Activated B cell treated with CpG ODN at 0.5 μM for 24 hours (primary cell): ENCODE measurements around the gene APOBEC3C. TPM values are rescaled to one million over a fixed set of nuclear protein-coding genes. Genes with fewer than 3 reads are reported as not detected.
A peak's percentile ranks its signal among the peaks of the same experiment; 100 is the strongest.

Experiments
- ATAC-seq: fragments of 200-7000 bp; cut with Tn5 transposase; one replicate; pipeline ENCODE4 v1.10.0; 2021; ENCODE audit warnings: low read depth, mild to moderate bottlenecking, moderate library complexity
- CTCF ChIA-PET: fragments of 350-600 bp; sonication (Branson Sonifier 250); formaldehyde crosslinking; loops from one replicate; lab custom pipeline; 2021; ENCODE audit warnings: antibody characterized with exemption; lab: Charles Lee
- POLR2A ChIA-PET: fragments of 350-600 bp; sonication (Branson Sonifier 250); formaldehyde crosslinking; loops from one replicate; lab custom pipeline; 2021; ENCODE audit warnings: antibody characterized with exemption; lab: Charles Lee
- DNase-seq: peaks from one replicate; pipeline ENCODE4 v3.0.0; 2022
- H3K27ac Mint-ChIP-seq: one replicate; pipeline ENCODE4 v1.8.0; 2020; ENCODE audit warnings: mixed read lengths
- H3K27me3 Mint-ChIP-seq: one replicate; pipeline ENCODE4 v1.8.0; 2021; ENCODE audit warnings: mixed read lengths
- H3K36me3 Mint-ChIP-seq: one replicate; pipeline ENCODE4 v1.8.0; 2021; ENCODE audit warnings: low read depth, mixed read lengths
- H3K4me1 Mint-ChIP-seq: one replicate; pipeline ENCODE4 v1.8.0; 2021; ENCODE audit warnings: mixed read lengths
- H3K4me3 Mint-ChIP-seq: one replicate; pipeline ENCODE4 v1.8.0; 2020; ENCODE audit warnings: mild to moderate bottlenecking, mixed read lengths
- H3K9me3 Mint-ChIP-seq: one replicate; pipeline ENCODE4 v1.8.0; 2020; ENCODE audit warnings: mixed read lengths
- intact Hi-C: fragments of 100-400 bp; cut with micrococcal nuclease; formaldehyde crosslinking; loops from one replicate; pipeline ENCODE4 v1.15.1; 2024
- total RNA-seq: library from RNA; stranded (reverse); gene quantifications from 2 replicates; pipeline ENCODE4 v1.2.3, GENCODE V29; 2022
- TF ChIP-seq, protein P1 (sequence below): fragments of 200-600 bp; IDR thresholded peaks from one replicate; pipeline ENCODE4 v1.8.0; 2022; ENCODE audit warnings: antibody characterized with exemption, mild to moderate bottlenecking

Gene APOBEC3C
- total RNA-seq, 1 donor from 2014 or later: 179 TPM

DNA sequence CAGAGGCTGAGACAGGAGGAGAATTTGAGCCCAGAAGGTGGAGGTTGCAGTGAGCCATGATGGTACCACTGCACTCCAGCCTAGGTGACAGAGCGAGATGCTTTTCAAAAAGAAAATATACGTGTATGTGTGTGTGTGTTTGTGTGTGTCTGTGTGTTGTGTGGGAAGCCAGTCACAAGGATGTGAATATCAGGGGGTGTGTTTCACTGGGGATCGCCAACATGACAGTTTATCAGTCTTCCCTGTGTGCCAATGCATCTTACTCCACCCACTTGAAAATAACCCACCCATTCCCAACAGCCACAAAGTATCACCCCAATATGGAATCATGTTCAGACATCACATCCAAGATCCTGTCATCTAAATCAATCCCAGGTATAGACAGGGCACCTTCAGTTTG, 42.3 kb upstream of the APOBEC3C start:
- ChIA-PET CTCF (interaction anchor here (1.1 to 3.1 kb wide), 3 partner anchors 31 to 102 kb away, joined by 5 to 28 read pairs (median 5); no protein-coding TSS in a partner anchor), POLR2A (no interaction called here)
- no peak overlapping the region for H3K27ac Mint-ChIP-seq
- DNase-seq (no peak), ATAC-seq (no peak)
- peaks cover 19% of the 10 kb centered on the region for H3K4me1 Mint-ChIP-seq
- TF ChIP-seq, protein P1, sequence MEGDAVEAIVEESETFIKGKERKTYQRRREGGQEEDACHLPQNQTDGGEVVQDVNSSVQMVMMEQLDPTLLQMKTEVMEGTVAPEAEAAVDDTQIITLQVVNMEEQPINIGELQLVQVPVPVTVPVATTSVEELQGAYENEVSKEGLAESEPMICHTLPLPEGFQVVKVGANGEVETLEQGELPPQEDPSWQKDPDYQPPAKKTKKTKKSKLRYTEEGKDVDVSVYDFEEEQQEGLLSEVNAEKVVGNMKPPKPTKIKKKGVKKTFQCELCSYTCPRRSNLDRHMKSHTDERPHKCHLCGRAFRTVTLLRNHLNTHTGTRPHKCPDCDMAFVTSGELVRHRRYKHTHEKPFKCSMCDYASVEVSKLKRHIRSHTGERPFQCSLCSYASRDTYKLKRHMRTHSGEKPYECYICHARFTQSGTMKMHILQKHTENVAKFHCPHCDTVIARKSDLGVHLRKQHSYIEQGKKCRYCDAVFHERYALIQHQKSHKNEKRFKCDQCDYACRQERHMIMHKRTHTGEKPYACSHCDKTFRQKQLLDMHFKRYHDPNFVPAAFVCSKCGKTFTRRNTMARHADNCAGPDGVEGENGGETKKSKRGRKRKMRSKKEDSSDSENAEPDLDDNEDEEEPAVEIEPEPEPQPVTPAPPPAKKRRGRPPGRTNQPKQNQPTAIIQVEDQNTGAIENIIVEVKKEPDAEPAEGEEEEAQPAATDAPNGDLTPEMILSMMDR: no peak
- H3K9me3 Mint-ChIP-seq: no peaks in the 10 kb centered on the region
- no peak overlapping the region for H3K4me3 Mint-ChIP-seq
- peaks cover 6% of the 10 kb centered on the region for H3K27me3 Mint-ChIP-seq
- no peaks in the 10 kb centered on the region for H3K36me3 Mint-ChIP-seq
- intact Hi-C loops: loop anchor here (5.0 kb wide), 1 partner anchor 44 kb away; no protein-coding TSS in a partner anchor

DNA sequence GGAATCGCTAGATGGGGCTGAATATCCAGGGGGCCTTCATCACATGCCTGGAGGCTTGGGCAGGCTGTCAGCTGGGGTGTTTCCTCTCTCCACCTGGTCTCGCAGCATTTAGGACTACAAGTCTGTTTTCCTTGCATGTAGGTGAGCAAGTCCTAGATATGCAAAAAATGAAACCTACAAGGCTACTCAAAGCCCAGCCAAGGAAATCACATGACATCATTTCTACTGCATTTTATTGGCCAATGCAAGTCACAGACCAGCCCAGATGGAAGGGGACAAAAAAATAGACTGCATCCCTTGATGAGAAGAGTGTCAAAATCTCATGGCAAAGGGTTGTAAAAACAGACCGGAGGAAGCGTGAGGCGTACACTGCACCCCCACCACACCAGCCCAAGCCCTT, 41.5 kb upstream of the APOBEC3C start:
- peaks cover 11% of the 10 kb centered on the region for H3K4me1 Mint-ChIP-seq
- ATAC-seq (no peak), DNase-seq (no peak)
- ChIA-PET CTCF (interaction anchor here (3.1 kb wide), 1 partner anchor 30 kb away, joined by 28 read pairs; no protein-coding TSS in a partner anchor), POLR2A (interaction anchor here (1.0 kb wide), 1 partner anchor 12 kb away, joined by 4 read pairs; no protein-coding TSS in a partner anchor)
- H3K9me3 Mint-ChIP-seq: no peaks in the 10 kb centered on the region
- intact Hi-C loops: loop anchor here (5.0 kb wide), 1 partner anchor 45 kb away; no protein-coding TSS in a partner anchor
- no peak overlapping the region for H3K4me3 Mint-ChIP-seq
- H3K27me3 Mint-ChIP-seq: peaks cover 6% of the 10 kb centered on the region
- no peaks in the 10 kb centered on the region for H3K36me3 Mint-ChIP-seq
- TF ChIP-seq, protein P1: no peak
- no peak overlapping the region for H3K27ac Mint-ChIP-seq

DNA sequence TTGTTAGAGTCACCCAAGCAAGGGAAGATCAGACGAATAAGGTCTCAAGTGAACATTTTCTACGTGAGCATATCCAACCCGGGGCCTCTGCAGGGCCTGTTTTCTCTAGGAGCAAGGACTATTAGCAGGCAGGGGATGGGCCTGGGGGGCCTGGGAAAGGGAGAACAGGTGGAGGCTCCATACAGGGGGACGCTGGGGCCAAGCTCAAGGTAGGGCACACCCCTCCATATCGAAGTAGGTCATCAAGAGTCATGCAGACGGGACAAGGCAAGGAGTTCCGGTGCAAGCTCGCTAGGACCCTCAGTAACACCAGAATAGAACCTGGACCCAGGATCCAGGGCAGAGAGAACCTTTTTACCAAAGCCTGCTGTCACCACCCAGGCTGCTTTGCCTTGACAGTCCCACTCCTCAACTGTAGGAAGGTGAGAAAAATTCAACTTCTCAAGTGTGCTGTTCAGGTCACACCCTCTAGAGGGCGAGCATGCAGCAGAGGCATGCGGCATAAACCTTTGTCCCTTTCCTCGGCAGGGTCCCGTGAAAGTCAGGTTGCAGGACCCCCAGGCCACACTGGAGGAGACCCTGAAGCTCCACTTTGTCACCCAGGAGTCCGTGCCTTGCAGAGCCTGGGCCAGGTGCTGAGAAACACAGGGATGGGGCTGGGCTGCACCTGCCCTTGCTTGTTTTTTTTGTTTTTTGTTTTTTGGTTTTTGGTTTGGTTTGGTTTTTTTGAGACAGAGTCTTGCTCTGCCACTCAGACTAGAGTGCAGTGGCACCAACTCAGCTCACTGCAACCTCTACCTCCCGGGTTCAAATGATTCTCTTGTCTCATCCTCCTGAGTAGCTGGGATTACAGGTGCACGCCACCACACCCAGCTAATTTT, 40.5 kb upstream of the APOBEC3C start:
- H3K27me3 Mint-ChIP-seq: peaks cover 6% of the 10 kb centered on the region
- intact Hi-C loops: loop anchor here (1.0 to 5.0 kb wide), 4 partner anchors 30 to 145 kb away; no protein-coding TSS in a partner anchor
- no peaks in the 10 kb centered on the region for H3K36me3 Mint-ChIP-seq
- peak overlapping the region; percentile 24 for H3K27ac Mint-ChIP-seq
- H3K4me1 Mint-ChIP-seq: peaks cover 2% of the 10 kb centered on the region
- TF ChIP-seq, protein P1: no peak
- ChIA-PET CTCF (interaction anchor here (0.7 to 3.1 kb wide), 6 partner anchors 9 to 338 kb away, joined by 3 to 28 read pairs (median 6); partner anchors contain the start of gene APOBEC3B), POLR2A (interaction anchor here (1.0 to 2.0 kb wide), 2 partner anchors 11 to 30 kb away, joined by 4 to 13 read pairs; no protein-coding TSS in a partner anchor)
- DNase-seq (no peak), ATAC-seq (peak; percentile 98)
- H3K4me3 Mint-ChIP-seq: no peak overlapping the region
- no peaks in the 10 kb centered on the region for H3K9me3 Mint-ChIP-seq

DNA sequence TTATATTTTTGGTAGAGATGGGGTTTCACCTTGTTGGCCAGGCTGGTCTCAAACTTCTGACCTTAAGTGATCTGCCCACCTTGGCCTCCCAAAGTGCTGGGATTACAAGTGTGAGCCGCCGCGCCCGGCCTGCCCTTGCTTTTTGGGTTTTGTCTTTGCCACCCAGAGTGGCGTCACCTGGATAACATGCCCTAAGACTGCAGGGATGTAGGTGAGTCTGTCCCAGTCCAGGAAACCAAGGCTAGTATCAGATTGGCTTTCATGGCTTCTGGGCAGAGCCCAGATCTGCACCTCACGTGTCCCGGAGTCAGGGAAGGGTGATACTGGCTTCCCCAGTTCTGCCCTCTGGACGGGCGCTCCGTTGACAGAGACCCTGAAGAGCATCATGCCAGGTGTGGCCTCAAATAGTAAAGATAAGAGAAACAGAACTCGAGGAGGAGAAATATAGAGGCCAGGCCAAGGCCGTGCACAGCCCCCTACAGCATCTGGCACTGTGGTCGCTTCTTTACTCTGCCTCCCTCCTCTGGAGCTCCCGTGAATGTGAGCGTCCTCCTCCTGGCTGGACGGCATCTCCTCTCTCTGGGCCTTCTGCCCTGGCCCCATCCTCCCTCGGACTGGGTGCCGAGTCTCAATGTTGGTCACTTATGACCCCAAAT, 39.8 kb upstream of the APOBEC3C start:
- no peaks in the 10 kb centered on the region for H3K36me3 Mint-ChIP-seq
- TF ChIP-seq, protein P1: no peak
- no peaks in the 10 kb centered on the region for H3K9me3 Mint-ChIP-seq
- peaks cover 6% of the 10 kb centered on the region for H3K27me3 Mint-ChIP-seq
- CTCF ChIA-PET: interaction anchor here (1.5 to 3.1 kb wide), 5 partner anchors 8 to 337 kb away, joined by 4 to 28 read pairs (median 7); partner anchors contain the start of gene APOBEC3B
- H3K4me1 Mint-ChIP-seq: peaks cover 2% of the 10 kb centered on the region
- no peak overlapping the region for H3K4me3 Mint-ChIP-seq
- H3K27ac Mint-ChIP-seq: no peak overlapping the region
- ATAC-seq: no peak
- POLR2A ChIA-PET: interaction anchor here (2.0 kb wide), 1 partner anchor 29 kb away, joined by 13 read pairs; no protein-coding TSS in a partner anchor
- no peak for DNase-seq
- intact Hi-C loops: loop anchor here (5.0 kb wide), 1 partner anchor 47 kb away; no protein-coding TSS in a partner anchor
